HCT116 (cell line): Measurements from ENCODE around the gene SLAIN2.

ENCODE experiments used
- CBX3 ChIP-seq: IDR thresholded peaks from 2 replicates; pipeline ENCODE4 v1.6.1; 2012; ENCODE audit warnings: low read depth
- EZH2 ChIP-seq: fragments of 200-600 bp; sonication (generic); IDR thresholded peaks from 2 replicates; pipeline ENCODE4 v1.6.1; 2017; ENCODE audit warnings: antibody characterized with exemption, mixed run types
- EZH2phosphoT487 ChIP-seq: fragments of 200-600 bp; IDR thresholded peaks from 2 replicates; pipeline ENCODE4 v1.6.1; 2018; ENCODE audit warnings: antibody characterized with exemption, borderline replicate concordance
- JUND ChIP-seq: IDR thresholded peaks from 2 replicates; pipeline ENCODE4 v1.6.1; 2012
- POLR2A ChIP-seq: IDR thresholded peaks from 2 replicates; pipeline ENCODE4 v1.7.0; 2011; ENCODE audit warnings: borderline replicate concordance; ENCODE audit not compliant: insufficient read depth, insufficient read length; ENCODE audit errors: extremely low read depth
- POLR2AphosphoS5 ChIP-seq: IDR thresholded peaks from 2 replicates; pipeline ENCODE4 v1.6.1; 2011; ENCODE audit warnings: mild to moderate bottlenecking, low read depth, low read length, moderate library complexity
- SIN3A ChIP-seq: IDR thresholded peaks from 2 replicates; pipeline ENCODE4 v1.6.1; 2012; ENCODE audit warnings: low read depth
- SP1 ChIP-seq: IDR thresholded peaks from 2 replicates; pipeline ENCODE4 v1.6.1; 2012; ENCODE audit warnings: low read depth
- SRF ChIP-seq: IDR thresholded peaks from 2 replicates; pipeline ENCODE4 v1.6.1; 2012; ENCODE audit warnings: low read depth
- YY1 ChIP-seq: IDR thresholded peaks from 2 replicates; pipeline ENCODE4 v1.6.1; 2011; ENCODE audit warnings: low read length, low read depth, moderate library complexity, mild to moderate bottlenecking; ENCODE audit not compliant: insufficient replicate concordance; ENCODE audit errors: extremely low read depth
- TF ChIP-seq, protein P1 (sequence below), 3 experiments: fragments of 200-600 bp in 1 of 3; sonication (generic) in 1 of 3; IDR thresholded peaks in 2 of 3; conservative IDR thresholded peaks in 1 of 3; 2 replicates each; pipeline ENCODE4 v1.5.1; 2012 to 2017; ENCODE audit warnings: low read depth in 2 of 3, low read length in 2 of 3, antibody characterized with exemption in 1 of 3, borderline replicate concordance in 1 of 3, control low read depth in 1 of 3, mild to moderate bottlenecking in 1 of 3, mixed read lengths in 1 of 3, mixed run types in 1 of 3, moderate library complexity in 1 of 3; ENCODE audit not compliant: insufficient read depth in 1 of 3
- TF ChIP-seq, protein P2 (sequence below): IDR thresholded peaks from 2 replicates; pipeline ENCODE4 v1.6.1; 2012; ENCODE audit warnings: low read depth
- TF ChIP-seq, protein P3 (sequence below): IDR thresholded peaks from 2 replicates; pipeline ENCODE4 v1.6.1; 2011; ENCODE audit warnings: mild to moderate bottlenecking, low read length, moderate library complexity; ENCODE audit not compliant: insufficient replicate concordance; ENCODE audit errors: extremely low read depth

DNA sequence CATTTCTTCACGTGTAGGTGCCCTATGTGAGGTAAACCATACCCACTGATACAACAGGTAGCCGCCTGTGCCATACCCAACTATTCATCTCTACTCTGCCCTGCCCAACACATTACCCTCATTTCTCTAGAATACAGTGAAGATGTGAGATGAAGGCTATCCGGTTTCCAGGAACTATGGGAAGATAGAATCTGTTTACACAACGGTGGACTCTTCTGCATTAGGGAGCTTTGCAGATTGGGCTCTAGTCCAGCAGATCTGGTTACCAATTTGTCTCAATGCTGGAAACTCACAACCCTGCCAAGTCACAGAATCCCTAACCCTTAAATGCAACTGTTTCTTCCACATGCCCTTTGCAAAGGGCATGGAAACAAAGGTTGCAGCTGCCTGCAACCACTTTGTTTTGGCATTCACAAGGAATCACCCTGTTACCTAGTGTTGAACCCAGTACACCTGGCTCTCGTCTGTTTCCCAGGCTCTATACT is 6.4 kb upstream of the SLAIN2 start:
- no peak for TF ChIP-seq SRF
- no peak for TF ChIP-seq POLR2AphosphoS5
- TF ChIP-seq JUND = no peak
- no peak for TF ChIP-seq POLR2A
- no peak for TF ChIP-seq SP1
- TF ChIP-seq, protein P1, sequence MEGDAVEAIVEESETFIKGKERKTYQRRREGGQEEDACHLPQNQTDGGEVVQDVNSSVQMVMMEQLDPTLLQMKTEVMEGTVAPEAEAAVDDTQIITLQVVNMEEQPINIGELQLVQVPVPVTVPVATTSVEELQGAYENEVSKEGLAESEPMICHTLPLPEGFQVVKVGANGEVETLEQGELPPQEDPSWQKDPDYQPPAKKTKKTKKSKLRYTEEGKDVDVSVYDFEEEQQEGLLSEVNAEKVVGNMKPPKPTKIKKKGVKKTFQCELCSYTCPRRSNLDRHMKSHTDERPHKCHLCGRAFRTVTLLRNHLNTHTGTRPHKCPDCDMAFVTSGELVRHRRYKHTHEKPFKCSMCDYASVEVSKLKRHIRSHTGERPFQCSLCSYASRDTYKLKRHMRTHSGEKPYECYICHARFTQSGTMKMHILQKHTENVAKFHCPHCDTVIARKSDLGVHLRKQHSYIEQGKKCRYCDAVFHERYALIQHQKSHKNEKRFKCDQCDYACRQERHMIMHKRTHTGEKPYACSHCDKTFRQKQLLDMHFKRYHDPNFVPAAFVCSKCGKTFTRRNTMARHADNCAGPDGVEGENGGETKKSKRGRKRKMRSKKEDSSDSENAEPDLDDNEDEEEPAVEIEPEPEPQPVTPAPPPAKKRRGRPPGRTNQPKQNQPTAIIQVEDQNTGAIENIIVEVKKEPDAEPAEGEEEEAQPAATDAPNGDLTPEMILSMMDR (IDR thresholded peaks at IDR 0.05 in 2 of 3, conservative IDR thresholded peaks at IDR 0.05 in 1 of 3; ENCODE audit: borderline replicate concordance in 1 of 3, insufficient read depth in 1 of 3, low read depth in 2 of 3, low read length in 2 of 3) = no peak
- TF ChIP-seq, protein P2, sequence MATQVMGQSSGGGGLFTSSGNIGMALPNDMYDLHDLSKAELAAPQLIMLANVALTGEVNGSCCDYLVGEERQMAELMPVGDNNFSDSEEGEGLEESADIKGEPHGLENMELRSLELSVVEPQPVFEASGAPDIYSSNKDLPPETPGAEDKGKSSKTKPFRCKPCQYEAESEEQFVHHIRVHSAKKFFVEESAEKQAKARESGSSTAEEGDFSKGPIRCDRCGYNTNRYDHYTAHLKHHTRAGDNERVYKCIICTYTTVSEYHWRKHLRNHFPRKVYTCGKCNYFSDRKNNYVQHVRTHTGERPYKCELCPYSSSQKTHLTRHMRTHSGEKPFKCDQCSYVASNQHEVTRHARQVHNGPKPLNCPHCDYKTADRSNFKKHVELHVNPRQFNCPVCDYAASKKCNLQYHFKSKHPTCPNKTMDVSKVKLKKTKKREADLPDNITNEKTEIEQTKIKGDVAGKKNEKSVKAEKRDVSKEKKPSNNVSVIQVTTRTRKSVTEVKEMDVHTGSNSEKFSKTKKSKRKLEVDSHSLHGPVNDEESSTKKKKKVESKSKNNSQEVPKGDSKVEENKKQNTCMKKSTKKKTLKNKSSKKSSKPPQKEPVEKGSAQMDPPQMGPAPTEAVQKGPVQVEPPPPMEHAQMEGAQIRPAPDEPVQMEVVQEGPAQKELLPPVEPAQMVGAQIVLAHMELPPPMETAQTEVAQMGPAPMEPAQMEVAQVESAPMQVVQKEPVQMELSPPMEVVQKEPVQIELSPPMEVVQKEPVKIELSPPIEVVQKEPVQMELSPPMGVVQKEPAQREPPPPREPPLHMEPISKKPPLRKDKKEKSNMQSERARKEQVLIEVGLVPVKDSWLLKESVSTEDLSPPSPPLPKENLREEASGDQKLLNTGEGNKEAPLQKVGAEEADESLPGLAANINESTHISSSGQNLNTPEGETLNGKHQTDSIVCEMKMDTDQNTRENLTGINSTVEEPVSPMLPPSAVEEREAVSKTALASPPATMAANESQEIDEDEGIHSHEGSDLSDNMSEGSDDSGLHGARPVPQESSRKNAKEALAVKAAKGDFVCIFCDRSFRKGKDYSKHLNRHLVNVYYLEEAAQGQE = no peak
- no peak for TF ChIP-seq EZH2phosphoT487
- no peak for TF ChIP-seq CBX3
- no peak for TF ChIP-seq EZH2
- no peak for TF ChIP-seq SIN3A
- TF ChIP-seq YY1 = no peak
- TF ChIP-seq, protein P3, sequence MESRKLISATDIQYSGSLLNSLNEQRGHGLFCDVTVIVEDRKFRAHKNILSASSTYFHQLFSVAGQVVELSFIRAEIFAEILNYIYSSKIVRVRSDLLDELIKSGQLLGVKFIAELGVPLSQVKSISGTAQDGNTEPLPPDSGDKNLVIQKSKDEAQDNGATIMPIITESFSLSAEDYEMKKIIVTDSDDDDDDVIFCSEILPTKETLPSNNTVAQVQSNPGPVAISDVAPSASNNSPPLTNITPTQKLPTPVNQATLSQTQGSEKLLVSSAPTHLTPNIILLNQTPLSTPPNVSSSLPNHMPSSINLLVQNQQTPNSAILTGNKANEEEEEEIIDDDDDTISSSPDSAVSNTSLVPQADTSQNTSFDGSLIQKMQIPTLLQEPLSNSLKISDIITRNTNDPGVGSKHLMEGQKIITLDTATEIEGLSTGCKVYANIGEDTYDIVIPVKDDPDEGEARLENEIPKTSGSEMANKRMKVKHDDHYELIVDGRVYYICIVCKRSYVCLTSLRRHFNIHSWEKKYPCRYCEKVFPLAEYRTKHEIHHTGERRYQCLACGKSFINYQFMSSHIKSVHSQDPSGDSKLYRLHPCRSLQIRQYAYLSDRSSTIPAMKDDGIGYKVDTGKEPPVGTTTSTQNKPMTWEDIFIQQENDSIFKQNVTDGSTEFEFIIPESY = no peak
